DND-41 (cell line): ENCODE data around the gene STAT5B.

ENCODE experiments used
- ATAC-seq: fragments of 200-7000 bp; cut with Tn5 transposase; 3 replicates; pipeline ENCODE4 v1.9.1; 2021; ENCODE audit warnings: low read depth; ENCODE audit not compliant: insufficient read depth
- DNase-seq: peaks from one replicate; pipeline ENCODE4 v3.0.0-alpha.2; 2020
- H2AFZ ChIP-seq: 2 replicates; pipeline ENCODE4 v1.6.0; 2012; ENCODE audit warnings: low read depth, low read length
- H3K27ac ChIP-seq: 2 replicates; pipeline ENCODE4 v1.5.1; 2012; ENCODE audit warnings: low read length, inconsistent platforms
- H3K27me3 ChIP-seq: fragments of 200-600 bp; sonication (generic); 2 replicates; pipeline ENCODE4 v1.6.0; 2012; ENCODE audit warnings: low read length, mild to moderate bottlenecking, inconsistent platforms; ENCODE audit not compliant: insufficient read depth, poor library complexity
- H3K36me3 ChIP-seq: 2 replicates; pipeline ENCODE4 v1.5.1; 2012; ENCODE audit warnings: low read length, inconsistent platforms; ENCODE audit not compliant: insufficient read depth
- H3K4me1 ChIP-seq: 2 replicates; pipeline ENCODE4 v1.5.1; 2012; ENCODE audit warnings: mild to moderate bottlenecking, low read length; ENCODE audit not compliant: insufficient read depth
- H3K4me2 ChIP-seq: 2 replicates; pipeline ENCODE4 v1.6.0; 2012; ENCODE audit warnings: mild to moderate bottlenecking, moderate library complexity, low read length, inconsistent platforms; ENCODE audit not compliant: insufficient read depth
- H3K4me3 ChIP-seq, 2 experiments: fragments of 200-600 bp in 1 of 2; shearing (Covaris generic) in 1 of 2; 2 replicates each; pipeline ENCODE4 v1.5.1; 2012 to 2016; ENCODE audit warnings: inconsistent platforms in 2 of 2, low read length in 2 of 2, mild to moderate bottlenecking in 2 of 2, low read depth in 1 of 2, moderate library complexity in 1 of 2
- H3K79me2 ChIP-seq: 2 replicates; pipeline ENCODE4 v1.6.0; 2012; ENCODE audit warnings: low read length, inconsistent platforms; ENCODE audit not compliant: insufficient read depth
- H3K9ac ChIP-seq: 2 replicates; pipeline ENCODE4 v1.6.0; 2012; ENCODE audit warnings: low read depth, mild to moderate bottlenecking, inconsistent platforms, low read length, moderate library complexity
- H3K9me3 ChIP-seq: 2 replicates; pipeline ENCODE4 v1.5.1; 2012; ENCODE audit warnings: low read length, moderate library complexity, mild to moderate bottlenecking, inconsistent platforms; ENCODE audit not compliant: insufficient read depth, severe bottlenecking
- H4K20me1 ChIP-seq: 2 replicates; pipeline ENCODE4 v1.6.0; 2012; ENCODE audit warnings: low read length; ENCODE audit not compliant: insufficient read depth
- CTCF ChIP-seq: IDR thresholded peaks from 2 replicates; pipeline ENCODE4 v1.5.1; 2012; ENCODE audit warnings: borderline replicate concordance, low read length, moderate library complexity, mild to moderate bottlenecking; ENCODE audit not compliant: poor library complexity, severe bottlenecking; ENCODE audit errors: extremely low read depth
- EZH2 ChIP-seq: IDR thresholded peaks from 3 replicates; pipeline ENCODE4 v1.6.1; 2012; ENCODE audit warnings: borderline replicate concordance, low read depth, mild to moderate bottlenecking, moderate library complexity, low read length, inconsistent platforms; ENCODE audit not compliant: severe bottlenecking

Gene STAT5B

GRCh38 chr17:42227849-42228700 lies 48.1 kb downstream of the STAT5B start:
- DNase-seq (no peak), ATAC-seq (no peak)
- no peaks in the 10 kb centered on the region for H3K4me1 ChIP-seq
- H3K27ac ChIP-seq, result no peak overlapping the region
- H3K79me2 ChIP-seq, result peaks cover 4% of the 10 kb centered on the region; the same call in 1 of the 2 replicates
- H2AFZ ChIP-seq, result no peak overlapping the region
- TF ChIP-seq CTCF, result no peak
- TF ChIP-seq EZH2, result no peak
- H3K4me3 ChIP-seq, result no peak overlapping the region
- no peaks in the 10 kb centered on the region for H3K27me3 ChIP-seq
- H3K9ac ChIP-seq, result no peak overlapping the region
- H4K20me1 ChIP-seq, result no peaks in the 10 kb centered on the region
- no peak overlapping the region for H3K4me2 ChIP-seq
- H3K9me3 ChIP-seq, result no peaks in the 10 kb centered on the region
- H3K36me3 ChIP-seq, result peaks cover 21% of the 10 kb centered on the region; the same call in 1 of the 2 replicates

- Histone ChIP-seq H3K4me1 (no peaks in the 10 kb centered on the region), H4K20me1 (no peaks in the 10 kb centered on the region; the same call in 1 of the 2 replicates), H3K9ac (no peak overlapping the region), H3K4me2 (no peak overlapping the region), H3K79me2 (no peaks in the 10 kb centered on the region), H3K4me3 (no peak overlapping the region), H3K27me3 (no peaks in the 10 kb centered on the region), H3K36me3 (peaks cover 34% of the 10 kb centered on the region), H3K9me3 (no peaks in the 10 kb centered on the region), H3K27ac (no peak overlapping the region), H2AFZ (no peak overlapping the region)
- ATAC-seq (no peak), DNase-seq (no peak)
- TF ChIP-seq CTCF, result no peak
- TF ChIP-seq EZH2, result no peak
Measured at GRCh38 chr17:42225646-42226045, 50.5 kb downstream of the STAT5B start.

GRCh38 chr17:42224651-42225050 lies 51.5 kb downstream of the STAT5B start:
- DNase-seq, result no peak
- Histone ChIP-seq H3K4me1 (no peaks in the 10 kb centered on the region), H4K20me1 (no peaks in the 10 kb centered on the region; the same call in 1 of the 2 replicates), H3K4me3 (no peak overlapping the region), H3K27ac (no peak overlapping the region), H3K9me3 (no peaks in the 10 kb centered on the region), H3K27me3 (no peaks in the 10 kb centered on the region), H3K4me2 (no peak overlapping the region), H3K36me3 (peaks cover 38% of the 10 kb centered on the region), H2AFZ (no peak overlapping the region), H3K9ac (no peak overlapping the region), H3K79me2 (no peaks in the 10 kb centered on the region)
- no peak for TF ChIP-seq CTCF
- no peak for TF ChIP-seq EZH2
- ATAC-seq, result no peak
